ENCODE measurements around the gene PRKN. TPM values are rescaled to one million over a fixed set of nuclear protein-coding genes. Genes with fewer than 3 reads are reported as not detected.

PRKN gene
- total RNA-seq, 1 donor from 2014 or later, result 7.0 TPM

- peaks cover 4% of the 10 kb centered on the region for H3K9me3 Mint-ChIP-seq (ENCODE audit: unreplicated experiment)
- H3K36me3 Mint-ChIP-seq (ENCODE audit: unreplicated experiment), result peaks cover 5% of the 10 kb centered on the region
- H3K27ac Mint-ChIP-seq (ENCODE audit: unreplicated experiment), result no peak overlapping the region
- no peaks in the 10 kb centered on the region for H3K4me1 Mint-ChIP-seq (ENCODE audit: low read depth, unreplicated experiment)
- H3K4me3 Mint-ChIP-seq (ENCODE audit: unreplicated experiment), result no peak overlapping the region
- no peak for DNase-seq
- H3K27me3 Mint-ChIP-seq (ENCODE audit: unreplicated experiment), result peaks cover 3% of the 10 kb centered on the region
- TF ChIP-seq CTCF (IDR thresholded peaks at IDR 0.05; ENCODE audit: partially characterized antibody, unreplicated experiment), result no peak
Measured at GRCh38 chr6:161347125-161347524, 1380.4 kb downstream of the PRKN start.

GRCh38 chr6:161346717-161347116 lies 1380.8 kb downstream of the PRKN start:
- H3K4me3 Mint-ChIP-seq (ENCODE audit: unreplicated experiment), result no peak overlapping the region
- H3K27me3 Mint-ChIP-seq (ENCODE audit: unreplicated experiment), result peaks cover 3% of the 10 kb centered on the region

GRCh38 chr6:161344626-161345025 lies 1382.9 kb downstream of the PRKN start:
- Mint-ChIP-seq H3K4me1 (ENCODE audit: low read depth, unreplicated experiment) (no peaks in the 10 kb centered on the region), H3K27me3 (ENCODE audit: unreplicated experiment) (peaks cover 3% of the 10 kb centered on the region), H3K4me3 (ENCODE audit: unreplicated experiment) (no peak overlapping the region), H3K9me3 (ENCODE audit: unreplicated experiment) (peaks cover 4% of the 10 kb centered on the region), H3K36me3 (ENCODE audit: unreplicated experiment) (peaks cover 5% of the 10 kb centered on the region), H3K27ac (ENCODE audit: unreplicated experiment) (no peak overlapping the region)
- no peak for TF ChIP-seq CTCF (IDR thresholded peaks at IDR 0.05; ENCODE audit: partially characterized antibody, unreplicated experiment)
- DNase-seq, result no peak

More at GRCh38 chr6:161346717-161347116, 1380.8 kb downstream of the PRKN start:
- Mint-ChIP-seq H3K9me3 (ENCODE audit: unreplicated experiment) (peaks cover 4% of the 10 kb centered on the region), H3K36me3 (ENCODE audit: unreplicated experiment) (peaks cover 5% of the 10 kb centered on the region), H3K27ac (ENCODE audit: unreplicated experiment) (no peak overlapping the region), H3K4me1 (ENCODE audit: low read depth, unreplicated experiment) (no peaks in the 10 kb centered on the region)
- DNase-seq, result no peak
- TF ChIP-seq CTCF (IDR thresholded peaks at IDR 0.05; ENCODE audit: partially characterized antibody, unreplicated experiment), result no peak

- DNase-seq, result no peak
- peaks cover 5% of the 10 kb centered on the region for H3K36me3 Mint-ChIP-seq (ENCODE audit: unreplicated experiment)
- peaks cover 4% of the 10 kb centered on the region for H3K9me3 Mint-ChIP-seq (ENCODE audit: unreplicated experiment)
- no peaks in the 10 kb centered on the region for H3K4me1 Mint-ChIP-seq (ENCODE audit: low read depth, unreplicated experiment)
- peaks cover 3% of the 10 kb centered on the region for H3K27me3 Mint-ChIP-seq (ENCODE audit: unreplicated experiment)
- no peak overlapping the region for H3K27ac Mint-ChIP-seq (ENCODE audit: unreplicated experiment)
- H3K4me3 Mint-ChIP-seq (ENCODE audit: unreplicated experiment), result no peak overlapping the region
- no peak for TF ChIP-seq CTCF (IDR thresholded peaks at IDR 0.05; ENCODE audit: partially characterized antibody, unreplicated experiment)
Measured at GRCh38 chr6:161342039-161342438, 1385.5 kb downstream of the PRKN start.

- no peak for DNase-seq
- H3K27me3 Mint-ChIP-seq (ENCODE audit: unreplicated experiment), result peaks cover 3% of the 10 kb centered on the region
- H3K27ac Mint-ChIP-seq (ENCODE audit: unreplicated experiment), result no peak overlapping the region
- H3K36me3 Mint-ChIP-seq (ENCODE audit: unreplicated experiment), result peaks cover 5% of the 10 kb centered on the region
- peaks cover 4% of the 10 kb centered on the region for H3K9me3 Mint-ChIP-seq (ENCODE audit: unreplicated experiment)
- no peak for TF ChIP-seq CTCF (IDR thresholded peaks at IDR 0.05; ENCODE audit: partially characterized antibody, unreplicated experiment)
- no peaks in the 10 kb centered on the region for H3K4me1 Mint-ChIP-seq (ENCODE audit: low read depth, unreplicated experiment)
- no peak overlapping the region for H3K4me3 Mint-ChIP-seq (ENCODE audit: unreplicated experiment)
Measured at GRCh38 chr6:161341638-161342037, 1385.9 kb downstream of the PRKN start.
